HG03439 (cell line): ENCODE measurements around the gene TMEM19.
"Not testable (repeated sequence)": the region's sequence is repeated elsewhere in the genome, so short reads cannot be mapped to it uniquely, and the experiment has no call there.

Experiments
- ATAC-seq: cut with Tn5 transposase; IDR thresholded peaks from one replicate; pipeline ENCODE4 v1.9.1; 2021; ENCODE audit warnings: mild to moderate bottlenecking, moderate library complexity; ENCODE audit not compliant: unreplicated experiment

The TMEM19 gene

DNA sequence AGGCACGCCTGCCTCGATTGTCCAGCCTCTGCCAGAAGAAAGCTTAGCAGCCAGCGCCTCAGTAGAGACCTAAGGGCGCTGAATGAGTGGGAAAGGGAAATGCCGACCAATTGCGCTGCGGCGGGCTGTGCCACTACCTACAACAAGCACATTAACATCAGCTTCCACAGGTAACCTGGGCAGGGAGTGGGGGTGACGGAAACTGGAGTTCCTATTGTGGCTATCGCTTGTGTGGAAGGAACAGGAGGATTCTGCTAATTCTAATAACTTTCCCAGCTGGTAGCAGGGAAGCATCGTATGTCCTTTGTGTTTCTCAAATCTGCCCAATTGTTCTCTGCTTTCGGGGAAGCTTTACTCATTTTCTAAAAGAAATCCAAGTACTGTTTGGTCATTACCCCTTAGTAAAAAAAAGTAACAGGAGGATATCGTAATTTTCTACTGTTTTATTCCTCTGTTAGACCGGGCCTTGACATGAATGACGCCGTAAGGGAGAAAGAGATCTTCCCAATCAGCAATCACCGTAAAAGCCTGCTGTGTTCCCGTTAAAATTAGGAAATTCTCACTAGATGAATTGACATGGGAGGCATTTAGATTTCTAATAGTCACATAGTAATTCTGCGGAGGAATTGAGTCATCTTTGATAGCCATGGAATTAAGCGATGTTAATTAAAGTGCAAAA, 21.3 kb upstream of the TMEM19 start:
- ATAC-seq = peak; percentile 17

DNA sequence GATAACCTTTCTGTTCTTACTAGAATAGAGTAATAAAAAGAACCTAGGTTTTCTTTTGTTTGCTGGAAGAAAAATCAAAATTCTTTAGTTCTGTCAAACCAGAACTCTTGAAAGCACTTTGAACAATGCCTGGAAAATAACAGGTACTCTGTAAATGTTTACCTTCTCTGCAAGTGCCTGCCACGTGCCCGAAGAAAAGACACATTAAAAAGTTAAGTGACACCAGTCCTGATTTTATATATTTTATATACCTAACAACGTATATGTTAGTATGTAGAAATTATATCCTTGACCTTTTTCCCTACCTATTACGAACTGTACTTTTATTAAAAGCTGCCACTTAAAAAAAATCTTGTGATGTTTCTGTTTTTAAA, 20.8 kb upstream of the TMEM19 start:
- ATAC-seq = no peak

DNA sequence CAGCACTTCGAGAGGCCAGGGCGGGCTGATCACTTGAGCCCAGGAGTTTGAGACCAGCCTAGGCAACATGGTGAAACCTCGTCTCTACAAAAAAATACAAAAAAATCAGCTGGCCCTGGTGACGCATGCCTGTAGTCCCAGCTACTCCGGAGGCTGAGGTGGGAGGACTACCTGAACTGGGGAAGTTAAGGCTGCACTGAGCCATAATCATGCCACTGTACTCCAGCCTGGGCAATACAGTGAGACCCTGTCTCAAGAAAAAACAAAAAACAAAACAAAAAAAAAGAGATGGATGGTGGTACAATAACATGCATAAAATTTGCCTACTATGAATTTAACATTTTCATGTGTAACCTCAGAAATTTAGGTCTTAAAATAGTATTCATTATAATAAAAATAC, 19.6 kb upstream of the TMEM19 start:
- ATAC-seq = no peak

DNA sequence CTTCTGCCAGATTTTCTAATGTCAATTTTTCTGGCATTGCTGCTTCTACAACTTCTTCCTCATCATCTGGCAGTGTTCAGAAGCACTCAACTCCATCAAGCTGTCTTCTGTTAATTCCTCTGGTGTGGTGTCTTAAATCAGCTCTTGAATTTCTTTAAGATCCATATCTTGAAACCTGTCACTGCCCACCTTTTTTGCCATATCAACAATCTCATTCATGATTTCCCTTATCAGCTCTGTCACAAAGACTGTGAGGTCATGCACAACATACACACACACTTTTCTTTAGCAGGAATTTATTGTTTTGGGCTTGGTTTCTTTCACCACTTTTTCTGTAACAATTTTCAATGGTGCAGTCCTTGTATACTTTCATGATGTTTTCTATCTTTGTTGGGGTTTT, 14.6 kb upstream of the TMEM19 start:
- ATAC-seq = no peak

DNA sequence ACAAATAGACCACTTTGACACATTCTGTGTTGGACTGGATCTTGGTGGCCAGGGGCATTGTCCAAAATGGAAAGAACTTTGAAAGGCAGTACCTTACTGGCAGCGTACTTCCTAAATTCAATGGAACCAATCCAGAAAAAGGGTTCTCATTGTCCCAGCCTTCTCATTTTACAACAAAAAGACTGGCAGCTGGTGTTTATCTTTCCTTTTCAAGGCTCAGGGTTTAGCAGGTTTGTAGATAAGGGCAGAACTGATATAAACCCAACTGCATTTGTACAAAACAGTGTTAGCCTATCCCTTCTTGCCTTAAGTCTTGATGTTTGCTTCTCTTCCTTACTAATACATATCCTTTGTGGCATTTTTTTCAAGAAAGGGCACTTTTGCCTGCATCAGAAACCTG, 14.1 kb upstream of the TMEM19 start:
- ATAC-seq = no peak

DNA sequence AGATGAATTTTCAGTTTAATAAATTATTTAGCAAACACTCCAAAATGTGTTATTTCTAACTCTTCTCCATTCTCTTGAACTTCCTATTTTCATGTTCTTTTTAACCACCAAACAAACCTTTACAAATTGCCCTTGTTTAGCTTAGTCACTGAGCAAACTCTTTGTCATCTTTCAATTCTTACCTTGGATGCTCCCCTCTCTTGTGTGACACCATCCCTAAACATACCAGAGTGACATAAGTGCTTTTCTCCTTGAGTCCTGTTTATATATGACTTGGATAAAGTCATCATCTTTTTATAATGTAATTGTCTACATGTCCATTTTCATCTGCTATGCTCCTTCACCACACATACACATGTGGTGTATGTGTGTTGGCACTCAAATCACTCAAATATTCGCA, 3.4 kb upstream of the TMEM19 start:
- no peak for ATAC-seq

DNA sequence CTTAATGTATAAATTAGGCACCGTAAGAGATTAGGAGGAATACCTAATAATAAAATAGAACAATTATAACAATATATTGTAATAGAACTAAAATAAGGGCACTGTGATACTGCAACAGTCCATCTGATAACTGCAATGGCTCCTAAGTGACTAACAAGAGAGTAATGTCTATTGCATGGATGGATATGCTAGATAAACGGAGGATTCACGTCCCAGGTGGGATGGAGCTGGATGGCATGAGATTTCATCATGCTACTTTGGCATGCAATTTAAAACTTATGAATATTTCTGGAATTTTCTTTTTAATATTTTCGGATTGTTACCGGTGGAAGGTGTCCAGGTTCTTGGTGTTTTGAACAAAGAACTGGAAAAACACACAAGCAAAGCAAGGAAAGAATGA, 2.2 kb upstream of the TMEM19 start:
- no peak for ATAC-seq

DNA sequence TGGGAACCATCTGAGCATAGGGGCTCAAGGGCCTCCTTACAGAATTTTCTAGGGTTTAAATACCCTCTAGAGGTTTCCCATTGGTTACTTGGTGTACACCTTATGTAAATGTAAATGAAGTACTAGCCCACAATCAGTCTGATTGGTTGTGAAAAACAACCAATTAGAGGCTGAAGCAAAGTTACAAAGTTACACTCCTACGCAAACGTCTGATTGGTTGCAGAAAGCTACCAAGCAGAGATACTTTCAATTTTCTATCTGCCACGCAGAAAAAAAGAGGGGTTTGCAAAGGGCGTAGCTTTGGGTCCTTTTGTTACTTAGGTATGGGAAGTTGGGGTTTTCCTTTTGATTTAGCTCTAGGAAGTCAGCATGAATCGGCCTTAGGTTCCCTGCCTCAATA, 1.8 kb upstream of the TMEM19 start:
- no peak for ATAC-seq

DNA sequence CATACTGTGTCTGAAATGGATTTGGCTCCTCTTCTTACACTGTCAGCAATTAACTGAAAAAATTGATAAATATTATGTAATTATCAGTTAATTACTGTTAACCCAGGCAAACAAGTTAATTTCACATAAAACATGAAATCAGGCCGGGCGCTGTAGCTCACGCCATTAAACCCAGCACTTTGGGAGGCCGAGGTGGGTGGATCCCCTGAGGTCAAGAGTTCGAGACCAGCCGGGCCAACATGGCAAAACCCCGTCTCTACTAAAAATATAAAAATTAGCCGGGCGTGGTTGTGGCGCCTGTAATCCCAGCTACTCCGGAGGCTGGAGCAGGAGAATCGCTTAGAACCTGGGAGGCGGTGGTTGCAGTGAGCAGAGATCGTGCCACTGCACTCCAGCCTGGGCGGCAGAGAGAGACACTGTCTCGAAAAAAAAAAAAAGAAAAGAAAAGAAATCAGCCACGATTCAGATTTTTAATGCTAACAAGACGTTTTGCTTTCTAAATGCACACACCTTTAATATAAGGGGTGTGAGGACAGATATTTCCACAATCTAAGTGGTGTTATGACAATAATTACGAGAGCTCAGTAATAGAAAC, 473 bp upstream of the TMEM19 start:
- ATAC-seq = no peak

DNA sequence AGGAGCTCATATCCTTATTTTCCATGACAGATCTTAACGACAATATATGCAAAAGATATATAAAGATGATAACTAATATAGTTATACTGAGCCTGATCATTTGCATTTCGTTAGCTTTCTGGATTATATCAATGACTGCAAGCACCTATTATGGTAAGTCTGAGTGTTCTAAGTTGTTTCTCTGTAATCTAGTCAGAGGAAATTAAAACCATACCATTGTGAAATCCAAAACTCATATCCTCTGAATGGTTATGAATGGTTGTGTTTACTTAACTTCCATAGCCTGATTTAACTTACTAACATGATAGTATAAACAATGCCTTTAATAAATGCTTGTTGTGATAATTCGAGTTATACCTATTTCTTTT, 760 bp downstream of the TMEM19 start:
- ATAC-seq = peak; percentile 3

DNA sequence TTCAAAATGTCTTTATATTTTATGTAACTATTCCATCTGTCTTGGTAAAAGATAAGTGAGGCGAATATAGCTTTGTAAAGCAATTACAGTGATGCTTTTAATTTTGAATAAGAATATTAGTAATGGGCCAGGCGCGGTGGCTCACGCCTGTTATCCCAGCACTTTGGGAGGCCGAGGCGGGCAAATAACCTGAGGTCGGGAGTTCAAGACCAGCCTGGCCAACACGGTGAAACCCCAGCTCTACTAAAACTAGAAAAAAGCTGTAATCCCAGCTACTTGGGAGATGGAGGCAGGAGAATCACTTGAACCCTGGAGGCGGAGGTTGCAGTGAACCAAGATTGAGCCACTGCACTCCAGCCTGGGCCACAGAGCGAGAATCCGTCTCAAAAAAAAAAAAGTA, 1.3 kb downstream of the TMEM19 start:
- ATAC-seq = not testable (repeated sequence)

DNA sequence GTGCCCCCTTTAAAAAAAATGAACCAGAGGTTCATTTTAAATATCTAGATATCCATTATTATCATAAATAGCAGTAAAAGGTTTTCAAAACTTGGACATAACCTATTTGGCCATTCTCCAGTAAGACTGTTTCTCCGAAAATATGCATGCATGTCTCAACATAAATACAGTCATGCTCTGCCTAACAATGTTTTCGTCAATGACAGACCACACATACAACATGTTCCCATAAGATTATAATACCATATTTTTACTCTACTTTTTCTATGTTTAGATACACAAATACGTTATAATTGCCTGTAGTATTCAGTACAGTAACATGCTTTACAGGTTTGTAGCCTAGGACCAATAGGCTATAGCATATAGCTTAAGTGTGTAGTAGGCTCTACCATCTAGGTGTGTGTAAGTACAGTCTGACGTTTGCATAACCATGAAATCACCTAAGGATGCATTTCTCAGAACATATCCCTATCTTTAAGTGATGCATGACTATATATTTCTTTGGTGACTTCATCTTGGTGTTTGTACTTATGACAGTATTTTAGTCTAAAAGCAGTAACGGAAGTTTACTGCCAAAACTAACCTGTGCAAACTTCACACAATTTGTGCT, 3.2 kb downstream of the TMEM19 start:
- no peak for ATAC-seq

DNA sequence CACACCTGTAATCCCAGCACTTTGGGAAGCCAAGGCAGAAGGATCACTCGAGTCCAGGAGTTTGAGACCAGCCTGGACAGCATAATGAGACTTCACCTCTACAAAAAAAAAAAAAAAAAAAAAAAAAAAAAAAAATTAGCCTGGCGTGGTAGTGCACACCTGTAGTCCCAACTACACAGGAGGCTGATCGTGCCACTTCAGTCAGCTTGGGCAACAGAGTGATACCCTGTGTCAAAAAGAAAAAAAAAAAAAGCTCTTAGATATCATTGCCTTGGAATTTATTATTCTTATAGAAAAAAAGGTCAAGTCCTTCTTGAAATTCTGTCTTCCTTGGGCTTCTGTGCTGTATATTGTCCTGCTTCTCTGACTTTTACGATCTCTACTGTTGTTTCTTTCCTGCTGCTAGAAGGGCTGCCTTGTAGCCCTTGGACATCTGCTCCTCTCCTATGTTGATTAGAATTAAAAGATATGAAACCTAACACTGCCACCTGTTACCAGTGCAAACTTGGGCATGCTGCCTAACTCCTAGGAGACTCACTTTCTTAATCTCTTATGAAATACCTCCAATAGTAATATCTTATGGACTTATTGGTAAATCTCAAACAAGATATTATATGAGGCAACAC, 5.7 kb downstream of the TMEM19 start:
- ATAC-seq = no peak

DNA sequence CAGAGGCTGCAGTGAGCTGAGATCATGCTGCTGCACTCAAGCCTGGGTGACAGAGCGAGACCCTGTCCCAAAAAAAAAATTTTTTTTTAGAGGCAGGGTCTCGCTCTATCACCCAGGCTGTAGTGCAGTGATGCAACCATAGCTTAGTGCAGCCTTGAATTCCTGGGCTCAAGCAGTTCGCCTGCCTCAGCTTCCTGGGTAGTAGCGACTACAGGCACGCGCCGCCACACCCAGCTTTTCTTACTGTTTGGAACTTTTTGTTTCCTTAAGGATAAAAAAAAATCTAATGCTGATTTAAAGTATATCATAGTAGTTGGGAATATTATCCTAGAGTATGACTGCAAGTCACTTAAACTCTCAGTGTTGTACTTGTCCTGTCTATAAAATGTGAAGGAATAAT, 7.2 kb downstream of the TMEM19 start:
- ATAC-seq = no peak

DNA sequence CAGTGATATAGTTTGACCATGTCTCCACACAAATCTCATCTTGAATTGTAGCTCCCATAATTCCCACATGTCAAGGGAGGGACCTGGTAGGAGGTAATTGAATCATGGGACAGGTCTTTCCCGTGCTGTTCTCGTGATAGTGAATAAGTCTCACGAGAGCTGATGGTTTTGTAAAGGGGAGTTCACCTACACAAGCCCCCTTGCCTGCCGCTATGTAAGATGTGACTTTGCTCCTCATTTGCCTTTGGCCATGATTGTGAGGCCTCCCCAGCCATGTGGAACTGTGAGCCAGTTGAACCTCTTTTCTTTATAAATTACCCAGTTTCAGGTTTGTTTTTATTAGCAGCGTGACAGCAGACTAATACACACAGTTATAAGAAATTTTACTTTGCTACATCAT, 7.8 kb downstream of the TMEM19 start:
- ATAC-seq = peak; percentile 9

DNA sequence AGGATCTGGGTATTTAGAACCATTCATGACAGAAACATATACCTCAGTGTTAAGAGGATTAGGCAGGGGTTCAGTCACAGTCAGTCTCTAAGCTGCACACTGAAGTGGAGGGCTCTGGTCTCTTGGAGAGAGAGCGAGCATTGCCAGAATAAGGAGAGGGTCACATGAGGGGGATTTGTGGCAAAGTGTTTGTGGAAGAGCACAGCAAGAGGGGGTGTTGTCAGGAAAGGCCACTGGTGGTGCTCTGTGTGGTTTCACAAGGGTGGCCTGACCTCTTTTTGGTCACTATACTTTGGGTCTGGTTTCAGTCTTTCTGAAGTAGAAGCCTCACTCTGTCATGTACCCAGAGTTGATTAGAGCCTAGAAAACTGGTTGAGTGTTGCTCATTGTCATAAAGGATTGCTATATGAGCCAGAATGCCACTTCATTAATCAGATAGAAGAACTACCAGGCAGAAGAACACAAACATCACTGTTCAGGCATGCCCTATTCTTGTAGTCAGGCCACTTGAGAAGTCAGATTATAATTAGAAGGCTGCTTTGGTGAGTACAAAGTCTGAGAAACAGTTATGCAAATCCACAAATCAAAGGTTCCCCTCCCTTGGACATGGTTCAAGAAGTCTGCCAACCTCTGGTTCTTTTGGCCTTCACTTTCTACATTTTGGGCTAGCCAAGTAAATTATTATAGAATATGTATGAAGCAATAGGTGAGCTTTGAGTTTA, 8.4 kb downstream of the TMEM19 start:
- peak; percentile 90 for ATAC-seq

DNA sequence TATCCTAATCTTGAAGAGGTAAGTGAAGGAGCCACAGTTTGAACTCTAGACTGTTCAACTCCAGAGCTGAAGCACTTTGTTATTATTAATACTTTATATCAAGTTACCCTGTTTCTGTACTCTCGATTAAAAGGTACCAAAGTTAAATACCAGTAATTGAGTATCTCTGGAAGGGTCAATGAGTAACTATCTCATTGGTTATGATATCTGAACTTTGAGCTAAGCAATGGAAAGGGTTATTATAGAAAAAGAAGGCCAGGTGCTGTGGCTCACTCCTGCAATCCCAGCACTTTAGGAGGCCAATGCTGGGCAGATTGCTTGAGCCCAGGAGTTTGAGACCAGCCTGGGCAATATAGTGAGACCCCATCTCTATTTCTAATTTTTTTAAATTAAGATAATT, 9.9 kb downstream of the TMEM19 start:
- no peak for ATAC-seq

DNA sequence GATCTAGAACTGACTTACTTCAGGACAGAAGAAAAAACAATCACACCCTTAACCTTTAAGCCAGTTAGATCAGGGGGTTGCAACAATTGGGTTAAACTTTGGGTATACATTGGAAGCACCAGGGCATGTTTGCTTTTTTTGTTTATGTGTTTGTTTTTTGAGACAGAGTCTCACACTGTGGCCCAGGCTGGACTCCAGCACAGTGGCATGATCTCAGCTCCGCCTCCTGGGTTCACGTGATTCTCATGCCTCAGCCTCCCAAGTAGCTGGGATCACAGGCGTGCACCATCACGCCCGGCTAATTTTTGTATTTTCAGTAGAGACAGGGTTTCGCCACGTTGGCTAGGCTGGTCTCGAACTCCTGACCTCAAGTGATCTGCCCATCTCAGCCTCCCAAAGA, 16.3 kb downstream of the TMEM19 start:
- ATAC-seq = not testable (repeated sequence)

DNA sequence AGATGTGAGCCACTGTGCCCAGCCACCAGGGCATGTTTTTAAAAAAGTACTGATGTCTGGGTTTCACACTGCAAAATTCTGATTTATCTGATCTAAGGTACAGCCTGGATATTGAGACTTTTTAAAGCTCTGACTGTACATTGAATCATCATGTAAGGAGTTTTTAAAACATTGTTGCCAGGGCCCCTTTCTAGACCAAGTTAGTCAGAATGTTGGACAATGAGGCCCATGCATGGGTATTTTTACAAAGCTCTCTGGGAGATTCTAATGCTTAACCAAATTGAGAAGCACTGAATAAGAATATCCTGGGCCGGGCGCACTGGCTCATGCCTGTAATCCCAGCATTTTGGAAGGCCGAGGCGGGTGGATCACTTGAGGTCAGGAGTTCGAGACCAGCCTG, 16.7 kb downstream of the TMEM19 start:
- ATAC-seq = no peak

DNA sequence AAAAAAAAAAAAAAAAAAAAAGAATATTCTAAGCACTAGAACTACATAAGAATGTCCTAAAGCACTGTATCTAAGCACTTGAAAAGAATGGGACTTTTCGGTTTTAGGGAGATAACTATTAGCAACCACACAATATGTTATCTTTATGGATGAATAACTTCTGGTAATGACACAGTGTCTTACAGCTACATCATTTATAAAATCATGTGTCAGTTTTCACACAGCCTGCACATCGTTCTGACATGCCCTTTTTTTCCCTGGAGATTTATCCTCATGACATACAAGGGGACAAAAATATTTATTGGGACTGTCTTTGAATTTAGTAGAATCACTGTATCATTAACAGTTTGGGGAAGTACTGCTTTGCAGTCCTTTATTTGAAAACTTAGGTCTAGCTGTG, 17.3 kb downstream of the TMEM19 start:
- ATAC-seq = no peak

DNA sequence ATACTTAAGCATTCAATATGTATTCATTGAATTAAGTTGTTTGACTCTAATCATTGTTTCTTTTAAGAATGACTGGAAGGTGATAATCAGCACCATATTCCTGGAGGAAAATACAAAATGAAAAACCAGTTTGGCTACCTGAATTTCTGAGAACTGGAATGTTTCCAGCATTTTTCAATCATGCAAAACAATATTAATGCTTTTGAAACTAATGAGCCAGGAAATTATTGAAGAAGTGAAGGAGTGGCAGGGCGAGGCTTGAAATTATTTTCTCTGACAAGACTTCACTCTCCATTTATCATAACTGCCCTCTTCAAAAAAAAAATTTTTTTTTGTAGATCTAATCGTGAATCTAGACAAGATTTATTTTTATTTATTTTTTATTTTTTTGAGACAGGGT, 19.0 kb downstream of the TMEM19 start:
- ATAC-seq = no peak

DNA sequence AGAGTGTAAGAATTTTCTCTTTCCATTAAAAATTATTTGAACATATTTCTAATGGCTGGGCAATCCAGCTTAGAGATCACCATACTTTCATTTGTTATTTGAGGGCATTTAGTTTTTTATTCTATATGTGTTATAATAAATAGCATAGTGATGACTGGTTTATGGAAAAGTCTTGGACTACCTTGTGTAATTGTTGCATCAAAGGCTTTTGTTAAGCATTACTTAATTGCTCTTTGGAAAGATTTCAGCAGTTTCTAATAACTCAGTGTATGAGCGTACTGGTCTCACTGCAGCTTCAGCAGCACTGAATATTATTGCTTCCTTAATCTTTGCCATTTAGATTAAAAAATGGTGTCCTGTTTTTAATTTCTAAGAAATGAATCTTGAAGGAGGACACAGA, 22.8 kb downstream of the TMEM19 start:
- ATAC-seq = no peak
